ENCODE results near the gene MEP1A. TPM values are rescaled to one million over a fixed set of nuclear protein-coding genes. Genes with fewer than 3 reads are reported as not detected.

The MEP1A gene
- total and polyA plus RNA-seq, 2 donors (not counting 3 experiments of a cell fraction or from before 2014, with no cell fraction given) = not detected

DNA sequence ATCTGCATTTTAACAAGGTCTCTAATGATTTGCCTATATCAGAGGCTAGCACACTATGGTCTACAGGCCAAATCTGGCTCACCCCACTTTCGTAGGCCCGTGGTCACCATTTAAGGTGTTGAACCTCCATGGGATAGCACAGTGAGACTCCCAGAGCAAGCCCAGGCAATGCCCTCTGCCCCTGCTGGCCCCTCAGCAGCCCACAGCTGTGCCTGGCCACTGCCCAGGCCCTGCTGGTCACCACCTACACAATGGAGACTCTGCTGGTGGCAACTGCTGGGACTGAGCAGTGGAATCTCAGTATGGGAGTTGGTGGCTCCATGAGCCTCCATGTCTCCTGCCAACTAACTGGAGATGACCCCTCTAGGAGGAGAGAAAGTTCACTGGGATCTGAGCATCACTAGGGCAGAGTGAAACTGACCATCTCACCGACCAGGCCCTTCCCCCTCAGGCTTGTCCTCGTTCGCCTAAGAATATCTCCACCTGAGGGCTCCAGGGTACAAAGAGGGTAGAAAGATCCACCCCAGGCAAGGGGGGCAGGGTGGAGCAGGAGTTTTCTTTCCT is 44.2 kb upstream of the MEP1A start:
- CTCF ChIA-PET = interaction anchor here (0.6 kb wide), 1 partner anchor 31 kb away, joined by 4 read pairs; no protein-coding TSS in a partner anchor

More for the DNA sequence above, 44.2 kb upstream of the MEP1A start:
- H3K79me2 ChIP-seq (ENCODE audit: control insufficient read depth, insufficient read depth, low read length) = no peaks in the 10 kb centered on the region
- H4K20me1 ChIP-seq (replicated peaks; ENCODE audit: control insufficient read depth, extremely low read depth, insufficient read depth, low read length) = no peaks in the 10 kb centered on the region
- POLR2A ChIA-PET = no interaction called here
- H3K9me1 ChIP-seq (replicated peaks; ENCODE audit: control insufficient read depth, extremely low read depth, insufficient read depth, low read length) = no peaks in the 10 kb centered on the region
- no peaks in the 10 kb centered on the region for H3K36me3 ChIP-seq (ENCODE audit: control insufficient read depth in 2 of 2, extremely low read depth in 1 of 2, insufficient read depth in 2 of 2, low read length in 2 of 2)
- no peaks in the 10 kb centered on the region for H3K4me1 ChIP-seq (ENCODE audit: control insufficient read depth, extremely low read depth, insufficient read depth, low read length)
- no peak for DNase-seq (ENCODE audit: low read depth, low spot score)
- H3K4me3 ChIP-seq (replicated peaks in 1 of 3; ENCODE audit: insufficient read depth in 1 of 3, low read depth in 1 of 3, low read length in 3 of 3) = no peak overlapping the region
- intact Hi-C loops (cut with micrococcal nuclease) (no loop called here), dilution Hi-C loops (cut with MboI; ENCODE audit: extremely low pct_ligation_motif_present, low sequenced_read_pairs) (no loop called here)
- no peaks in the 10 kb centered on the region for H3K9me3 ChIP-seq (replicated peaks; ENCODE audit: control insufficient read depth, insufficient read depth, low read length)
- H2AFZ ChIP-seq (ENCODE audit: low read depth, low read length) = no peak overlapping the region
- H3K27me3 ChIP-seq (ENCODE audit: control insufficient read depth in 2 of 2, insufficient read depth in 2 of 2, low read length in 2 of 2) = no peaks in the 10 kb centered on the region
- no peak for FAIRE-seq
- TF ChIP-seq POLR2AphosphoS5 (IDR thresholded peaks at IDR 0.05; ENCODE audit: insufficient read depth, low read depth, low read length) (no peak), CTCF (IDR thresholded peaks at IDR 0.05; ENCODE audit: extremely low read depth in 1 of 2, insufficient read depth in 1 of 2, low read depth in 1 of 2, low read length in 2 of 2) (no peak), POLR2A (IDR thresholded peaks at IDR 0.05; ENCODE audit: low read depth, low read length) (no peak), EZH2 (IDR thresholded peaks at IDR 0.05; ENCODE audit: borderline replicate concordance, low read depth, low read length, severe bottlenecking) (no peak), GATA2 (IDR thresholded peaks at IDR 0.05; ENCODE audit: insufficient read depth, insufficient read length, low read depth, low read length) (no peak), JUN (IDR thresholded peaks at IDR 0.05; ENCODE audit: borderline replicate concordance, insufficient read depth, insufficient read length, low read depth) (no peak), MAX (IDR thresholded peaks at IDR 0.05; ENCODE audit: insufficient read depth, insufficient read length) (no peak)
- no peak overlapping the region for H3K9ac ChIP-seq (replicated peaks; ENCODE audit: extremely low read depth, insufficient read depth, low read length)
- BruUV-seq (replicated peaks) = no TSS peak
- no peak overlapping the region for H3K4me2 ChIP-seq (ENCODE audit: insufficient read depth, low read length)
- H3K27ac ChIP-seq (ENCODE audit: insufficient read depth, low read depth, low read length) = no peak overlapping the region

Measured in endothelial cell of umbilical vein (primary cell).